Ureter (tissue), 1 donor: ENCODE data around the gene IFI27L2. TPM values are rescaled to one million over a fixed set of nuclear protein-coding genes. Genes with fewer than 3 reads are reported as not detected.

Experiments
- DNase-seq: peaks from one replicate; pipeline ENCODE4 v3.0.0-alpha.2; 2020; ENCODE audit warnings: low spot score
- total RNA-seq: library from RNA; stranded (reverse); gene quantifications from one replicate; pipeline ENCODE4 v1.2.4, GENCODE V29; 2023
- donor health status: DM: yes; HTN: yes; CAD: no.

The IFI27L2 gene
- total RNA-seq, 1 donor from 2014 or later: 29.1 TPM

GRCh38 chr14:94101748-94102147, 27.7 kb downstream of the IFI27L2 start:
- no peak for DNase-seq

DNA sequence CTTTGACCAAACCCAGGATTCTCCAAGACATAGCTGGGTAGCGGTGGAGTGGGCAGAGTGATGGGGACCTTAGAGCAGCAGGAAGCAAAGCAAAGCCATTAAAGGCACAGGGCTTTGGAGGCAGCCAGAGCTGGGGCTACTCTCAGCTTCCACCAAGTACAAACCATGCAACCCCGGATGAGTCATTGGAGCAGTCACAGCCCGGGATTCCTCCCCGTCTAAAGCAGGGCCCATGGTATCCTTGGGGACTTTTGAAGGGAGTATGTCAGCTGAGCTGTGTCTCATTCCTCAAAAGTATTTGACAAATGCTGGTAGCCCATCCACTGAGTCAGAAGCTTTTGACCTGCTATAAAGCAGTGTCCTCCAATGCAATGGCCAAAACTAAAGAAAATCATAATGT, 28.6 kb downstream of the IFI27L2 start:
- DNase-seq: no peak

- DNase-seq: no peak
Measured at GRCh38 chr14:94099006-94099405, 30.4 kb downstream of the IFI27L2 start.

DNA sequence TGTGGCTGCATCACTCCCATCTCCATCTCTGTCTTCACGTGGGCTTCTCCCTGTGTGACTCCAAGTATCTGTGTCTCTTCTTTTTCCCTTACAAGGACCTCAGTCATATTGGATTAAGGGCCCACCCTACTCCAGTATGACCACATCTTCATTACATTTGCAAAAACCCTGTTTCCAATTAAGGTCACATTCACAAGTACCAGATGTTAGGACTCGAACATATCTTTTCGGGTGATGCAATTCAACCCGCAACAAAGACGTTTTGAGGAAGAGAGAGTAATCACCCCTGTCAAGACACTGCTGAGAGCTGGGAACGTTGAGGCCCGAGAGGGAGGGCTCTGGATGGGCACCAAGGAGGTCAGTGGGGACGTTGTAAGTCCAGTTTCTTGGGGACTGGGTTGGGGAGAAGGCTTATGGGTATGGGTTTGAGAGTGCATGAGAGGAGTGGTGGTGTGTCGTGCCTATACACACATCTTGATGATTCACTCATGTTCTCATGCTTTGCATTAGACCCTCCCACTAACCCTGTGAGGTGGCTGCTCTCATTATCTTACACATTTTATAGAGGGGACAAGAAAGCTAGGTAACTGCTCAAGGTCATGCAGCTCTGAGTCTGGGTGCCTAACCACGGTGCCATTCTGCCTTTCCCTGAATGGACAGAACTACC, 30.9 kb downstream of the IFI27L2 start:
- DNase-seq: no peak

DNA sequence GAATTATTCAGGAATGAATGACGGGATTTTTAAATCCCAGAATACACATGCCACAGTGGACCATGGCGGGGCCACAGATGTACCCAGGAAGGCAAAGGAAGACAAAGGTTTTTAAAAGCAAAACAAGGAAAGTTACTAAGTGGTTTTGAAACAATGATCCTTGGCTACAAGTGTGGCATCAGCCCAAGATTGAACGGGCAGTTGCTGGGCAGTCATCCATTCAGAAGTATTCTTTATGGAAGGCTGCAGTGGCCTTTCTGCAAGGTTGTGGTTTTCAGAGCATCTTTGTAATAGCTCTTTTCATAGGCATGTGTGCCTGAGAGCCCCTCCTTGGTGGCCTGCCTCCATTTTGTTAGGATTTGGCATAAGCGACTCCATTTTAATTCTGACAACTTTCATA, 32.3 kb downstream of the IFI27L2 start:
- DNase-seq: no peak

GRCh38 chr14:94093418-94093817, 36.0 kb downstream of the IFI27L2 start:
- no peak for DNase-seq

DNA sequence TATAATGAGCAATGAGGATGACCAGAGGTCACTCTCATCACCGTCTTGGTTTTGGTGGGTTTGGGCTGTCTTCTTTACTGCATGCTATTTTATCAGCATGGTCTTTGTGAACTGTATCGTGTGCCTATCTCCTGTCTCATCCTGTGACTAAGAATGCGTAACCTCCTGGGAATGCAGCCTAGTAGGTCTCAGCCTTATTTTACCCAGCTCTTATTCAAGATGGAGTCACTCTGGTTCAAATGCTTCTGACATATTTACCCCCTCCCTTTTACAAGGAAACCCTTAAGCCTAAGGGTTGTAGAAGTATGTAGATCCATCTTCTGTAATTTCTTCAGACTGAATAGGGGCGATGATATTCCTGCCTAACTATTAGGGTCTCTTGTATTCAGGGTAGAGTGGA, 39.9 kb downstream of the IFI27L2 start:
- DNase-seq: no peak

DNA sequence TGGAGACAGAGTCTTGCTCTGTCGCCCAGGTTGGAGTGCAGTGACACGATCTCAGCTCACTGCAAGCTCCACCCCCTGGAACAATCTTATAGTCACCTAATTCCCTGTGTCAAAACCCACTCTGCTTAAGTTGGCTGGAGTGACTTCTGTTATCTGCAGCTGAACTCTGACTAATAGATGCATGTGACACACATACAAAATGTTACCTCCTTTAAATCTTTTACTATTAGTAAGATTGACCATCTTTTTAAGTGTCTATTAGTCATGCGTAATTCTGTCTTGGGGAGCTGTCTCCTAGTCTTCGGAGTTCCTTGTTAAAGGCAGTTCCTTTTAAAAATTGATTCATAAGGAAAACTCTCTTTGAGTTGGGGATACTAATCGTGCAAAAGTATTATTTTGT, 40.9 kb downstream of the IFI27L2 start:
- no peak for DNase-seq

GRCh38 chr14:94087891-94088290, 41.5 kb downstream of the IFI27L2 start:
- DNase-seq: no peak

DNA sequence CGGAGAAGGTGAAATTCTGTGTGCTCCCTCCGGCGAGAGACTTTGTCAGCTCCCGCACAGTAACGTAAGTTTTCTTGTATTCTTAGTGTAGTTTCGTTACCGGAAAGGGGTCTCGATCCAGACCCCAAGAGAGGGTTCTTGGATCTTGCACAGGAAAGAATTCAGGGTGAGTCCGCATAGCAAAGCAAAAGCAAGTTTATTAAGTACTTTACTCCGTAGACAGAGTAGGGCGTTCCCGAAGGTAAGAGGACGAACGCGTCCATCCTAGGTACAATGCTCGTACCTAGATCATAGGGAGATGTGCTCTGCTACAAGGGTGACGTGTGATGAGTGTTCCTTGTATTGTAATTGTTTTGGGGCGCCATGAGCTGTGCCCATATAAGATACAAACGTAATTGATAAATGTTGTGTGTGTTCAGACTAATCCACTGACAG, 48.0 kb downstream of the IFI27L2 start:
- no peak for DNase-seq

- peak; percentile 96 for DNase-seq
Measured at GRCh38 chr14:94080621-94081385, 48.6 kb downstream of the IFI27L2 start, which contains the start of the genes DDX24 and IFI27L1. Gene DDX24 (minus strand): TSS chr14:94081202. CDS start chr14:94079742, 1,460 bp downstream. Gene IFI27L1 (plus strand): TSS chr14:94081310. CDS start chr14:94096938, 15,628 bp downstream.

GRCh38 chr14:94079891-94080620, 49.3 kb downstream of the IFI27L2 start:
- DNase-seq: no peak

DNA sequence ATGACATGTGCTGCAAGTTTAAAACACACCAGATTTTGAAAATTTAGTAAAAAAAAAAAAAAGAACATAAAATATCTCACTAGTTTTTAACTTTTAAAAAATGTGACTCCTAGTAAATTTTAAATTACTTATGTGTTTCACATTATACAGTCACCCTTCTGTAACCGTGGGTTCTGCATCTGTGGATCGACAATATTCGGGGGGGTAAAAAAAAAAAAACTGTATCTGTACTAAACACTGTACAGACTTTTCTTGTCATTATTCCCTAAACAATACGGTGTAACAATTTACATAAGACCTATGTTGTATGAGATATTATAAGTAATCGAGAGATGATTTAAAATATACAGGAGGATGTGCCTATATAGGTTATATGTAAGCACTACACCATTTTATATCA, 51.6 kb downstream of the IFI27L2 start:
- no peak for DNase-seq

Other genes with a start within 250 kb of the IFI27L2 start
- gene FAM181A, start 202.3 kb downstream of the IFI27L2 start, total RNA-seq: not detected
- 35.1 TPM for gene ASB2, start 153.0 kb downstream of the IFI27L2 start, total RNA-seq
- gene CCDC197, start 132.3 kb downstream of the IFI27L2 start, total RNA-seq: not detected
- 1.6 TPM for gene OTUB2, start 103.3 kb downstream of the IFI27L2 start, total RNA-seq
- 191 TPM for gene DDX24, start 48.4 kb downstream of the IFI27L2 start, total RNA-seq
- 9.4 TPM for gene IFI27L1, start 48.3 kb downstream of the IFI27L2 start, total RNA-seq
- 62.6 TPM for gene IFI27, start 18.9 kb downstream of the IFI27L2 start, total RNA-seq
- gene PPP4R4, start 44.7 kb upstream of the IFI27L2 start, total RNA-seq: 0.60 TPM
- not detected for gene SERPINA10, start 163.7 kb upstream of the IFI27L2 start, total RNA-seq
- gene SERPINA6, start 193.7 kb upstream of the IFI27L2 start, total RNA-seq: not detected
- not detected for gene SERPINA2, start 237.1 kb upstream of the IFI27L2 start, total RNA-seq